Bronchus fibroblast of lung (primary cell): ENCODE measurements around the gene ADGRB2. TPM values are rescaled to one million over a fixed set of nuclear protein-coding genes. Genes with fewer than 3 reads are reported as not detected.

Experiments used
- total RNA-seq: library from RNA; depleted of rRNA; stranded (reverse); fragments of >200 nt; gene quantifications from 2 replicates; pipeline ENCODE4 v1.2.3, GENCODE V29; 2015

Gene ADGRB2, protein sequence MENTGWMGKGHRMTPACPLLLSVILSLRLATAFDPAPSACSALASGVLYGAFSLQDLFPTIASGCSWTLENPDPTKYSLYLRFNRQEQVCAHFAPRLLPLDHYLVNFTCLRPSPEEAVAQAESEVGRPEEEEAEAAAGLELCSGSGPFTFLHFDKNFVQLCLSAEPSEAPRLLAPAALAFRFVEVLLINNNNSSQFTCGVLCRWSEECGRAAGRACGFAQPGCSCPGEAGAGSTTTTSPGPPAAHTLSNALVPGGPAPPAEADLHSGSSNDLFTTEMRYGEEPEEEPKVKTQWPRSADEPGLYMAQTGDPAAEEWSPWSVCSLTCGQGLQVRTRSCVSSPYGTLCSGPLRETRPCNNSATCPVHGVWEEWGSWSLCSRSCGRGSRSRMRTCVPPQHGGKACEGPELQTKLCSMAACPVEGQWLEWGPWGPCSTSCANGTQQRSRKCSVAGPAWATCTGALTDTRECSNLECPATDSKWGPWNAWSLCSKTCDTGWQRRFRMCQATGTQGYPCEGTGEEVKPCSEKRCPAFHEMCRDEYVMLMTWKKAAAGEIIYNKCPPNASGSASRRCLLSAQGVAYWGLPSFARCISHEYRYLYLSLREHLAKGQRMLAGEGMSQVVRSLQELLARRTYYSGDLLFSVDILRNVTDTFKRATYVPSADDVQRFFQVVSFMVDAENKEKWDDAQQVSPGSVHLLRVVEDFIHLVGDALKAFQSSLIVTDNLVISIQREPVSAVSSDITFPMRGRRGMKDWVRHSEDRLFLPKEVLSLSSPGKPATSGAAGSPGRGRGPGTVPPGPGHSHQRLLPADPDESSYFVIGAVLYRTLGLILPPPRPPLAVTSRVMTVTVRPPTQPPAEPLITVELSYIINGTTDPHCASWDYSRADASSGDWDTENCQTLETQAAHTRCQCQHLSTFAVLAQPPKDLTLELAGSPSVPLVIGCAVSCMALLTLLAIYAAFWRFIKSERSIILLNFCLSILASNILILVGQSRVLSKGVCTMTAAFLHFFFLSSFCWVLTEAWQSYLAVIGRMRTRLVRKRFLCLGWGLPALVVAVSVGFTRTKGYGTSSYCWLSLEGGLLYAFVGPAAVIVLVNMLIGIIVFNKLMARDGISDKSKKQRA (N-terminal part only)
- total RNA-seq: 5.2 and 5.9 TPM in 2 replicates

DNA sequence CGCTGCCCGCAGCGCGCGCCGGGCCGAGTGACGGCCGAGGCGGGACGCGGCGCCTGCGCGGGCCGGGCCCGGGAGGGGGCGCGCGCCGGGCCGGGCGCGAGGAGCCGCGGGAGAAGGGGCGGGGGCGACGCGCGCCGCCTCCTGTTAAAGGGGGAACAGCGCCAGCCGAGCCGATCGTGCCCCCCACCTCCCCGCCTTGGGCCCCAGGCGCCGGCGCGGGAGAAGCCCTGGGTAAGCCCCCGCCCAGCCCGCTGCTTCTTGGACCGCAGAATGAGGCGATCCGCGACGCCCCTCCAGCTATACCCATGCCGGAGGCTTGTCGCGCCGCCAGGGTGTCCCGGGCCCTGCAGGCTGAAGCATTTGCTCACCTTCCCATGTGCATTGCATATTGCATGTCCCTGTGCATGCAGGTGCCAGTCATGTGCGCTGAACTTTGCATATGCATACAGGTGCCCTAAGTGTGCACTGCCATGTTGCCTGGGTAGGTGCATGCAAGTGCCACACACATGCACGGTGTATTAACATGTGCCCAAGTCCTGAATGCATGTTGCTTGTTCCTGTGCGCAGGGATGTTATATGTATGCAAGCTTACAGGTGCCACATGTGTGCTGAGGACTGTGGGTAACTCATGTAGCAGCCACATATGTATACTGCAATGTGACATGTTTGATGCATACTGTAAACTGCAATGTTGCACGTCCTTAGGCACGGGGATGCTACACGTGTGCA lies at the start of gene ADGRB2:
TSS of gene ADGRB2 (minus strand) at position 29 of the 729 bp plus-strand sequence. CDS start 7,119 bp downstream, outside the sequence.

DNA sequence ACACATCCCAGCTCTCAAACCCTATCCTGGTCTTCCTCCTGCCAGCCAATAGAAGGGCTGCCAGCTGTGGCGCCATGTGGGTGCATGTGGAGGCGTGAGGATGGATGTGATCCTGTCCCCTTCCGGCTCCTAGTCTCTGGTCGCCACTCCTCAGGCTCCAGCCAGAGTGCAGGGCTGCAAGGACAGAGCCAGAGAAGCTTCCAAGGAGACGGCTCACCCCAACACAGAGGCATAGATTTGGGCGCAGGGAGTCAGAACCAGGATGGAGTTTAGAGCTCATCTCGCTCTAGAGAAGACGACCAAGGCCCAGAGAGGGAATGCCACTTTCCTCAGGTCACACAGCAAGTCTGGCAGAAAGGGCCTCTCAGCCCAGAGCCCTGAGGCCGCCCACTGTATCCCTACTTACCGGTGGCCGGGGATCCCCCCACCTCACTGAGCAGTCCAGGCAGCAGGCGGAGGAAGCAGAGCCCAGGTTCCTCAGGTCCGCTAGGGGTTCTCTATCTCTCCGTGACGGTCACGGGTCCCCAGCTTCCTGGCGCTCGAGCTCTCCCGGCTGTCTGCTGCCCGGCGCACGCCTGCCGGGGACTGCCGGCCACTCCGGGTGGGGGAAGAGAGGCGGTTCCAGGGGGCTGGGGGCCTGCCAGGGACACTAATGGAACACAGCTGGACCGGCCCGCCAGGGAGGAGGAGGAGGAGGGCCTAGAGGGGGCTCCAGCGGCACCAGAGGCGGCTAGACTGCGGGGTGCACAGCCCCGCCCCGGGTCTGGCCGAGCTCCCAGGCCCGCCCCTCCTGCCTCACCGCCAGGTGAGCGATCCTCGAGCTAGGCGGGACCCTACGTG lies 60.5 kb downstream of the ADGRB2 start, which contains the start of gene COL16A1:
TSS of gene COL16A1 (minus strand) at position 587 of the 840 bp plus-strand sequence. CDS start 1,824 bp downstream, outside the sequence.

Other genes starting within 250 kb of the ADGRB2 start
- 2.8 and 3.7 TPM in 2 replicates for gene TINAGL1, start 187.8 kb downstream of the ADGRB2 start, total RNA-seq
- gene HCRTR1, start 146.7 kb downstream of the ADGRB2 start, total RNA-seq: not detected in 2 replicates
- gene PEF1, start 119.5 kb downstream of the ADGRB2 start, total RNA-seq: 93.5 and 94.3 TPM in 2 replicates
- 31.4 and 39.8 TPM in 2 replicates for gene COL16A1, start 60.3 kb downstream of the ADGRB2 start, total RNA-seq
- gene SPOCD1, start 51.7 kb upstream of the ADGRB2 start, total RNA-seq: 29.9 and 35.1 TPM in 2 replicates
- gene PTP4A2, start 174.0 kb upstream of the ADGRB2 start, total RNA-seq: 163 and 212 TPM in 2 replicates
- 101 and 105 TPM in 2 replicates for gene KHDRBS1, start 249.5 kb upstream of the ADGRB2 start, total RNA-seq